ENCODE data around the gene NCLN.

The NCLN gene

GRCh38 chr19:3222709-3223108 is 37.0 kb downstream of the NCLN start:
- no peak for DNase-seq (ENCODE audit: low read depth)
- TF ChIP-seq CTCF (IDR thresholded peaks at IDR 0.05; ENCODE audit: insufficient read depth, low read depth, low read length, missing control alignments): no peak
- no peak overlapping the region for H3K4me3 ChIP-seq (ENCODE audit: low read depth, low read length)

- peak; percentile 59 for TF ChIP-seq CTCF (IDR thresholded peaks at IDR 0.05; ENCODE audit: insufficient read depth, low read depth, low read length, missing control alignments)
- no peak within 1 kb of the TSS for H3K4me3 ChIP-seq (ENCODE audit: low read depth, low read length)
- peak; percentile 27 for DNase-seq (ENCODE audit: low read depth)
These were observed 38.8 kb downstream of the NCLN start, which contains the start of gene CELF5 for GRCh38 chr19:3224346-3225168. Gene CELF5 (plus strand): TSS chr19:3224661. CDS start chr19:3224740, 79 bp downstream.

GRCh38 chr19:3225169-3225485 is 39.4 kb downstream of the NCLN start:
- DNase-seq (ENCODE audit: low read depth): no peak
- no peak overlapping the region for H3K4me3 ChIP-seq (ENCODE audit: low read depth, low read length)

GRCh38 chr19:3225677-3226093 is 40.0 kb downstream of the NCLN start:
- H3K4me3 ChIP-seq (ENCODE audit: low read depth, low read length): no peak overlapping the region
- no peak for TF ChIP-seq CTCF (IDR thresholded peaks at IDR 0.05; ENCODE audit: insufficient read depth, low read depth, low read length, missing control alignments)
- no peak for DNase-seq (ENCODE audit: low read depth)

More at GRCh38 chr19:3225169-3225485, 39.4 kb downstream of the NCLN start:
- TF ChIP-seq CTCF (IDR thresholded peaks at IDR 0.05; ENCODE audit: insufficient read depth, low read depth, low read length, missing control alignments): no peak

GRCh38 chr19:3227054-3227626 is 41.4 kb downstream of the NCLN start:
- DNase-seq (ENCODE audit: low read depth): no peak
- TF ChIP-seq CTCF (IDR thresholded peaks at IDR 0.05; ENCODE audit: insufficient read depth, low read depth, low read length, missing control alignments): no peak
- H3K4me3 ChIP-seq (ENCODE audit: low read depth, low read length): no peak overlapping the region

GRCh38 chr19:3229346-3229743 is 43.6 kb downstream of the NCLN start:
- TF ChIP-seq CTCF (IDR thresholded peaks at IDR 0.05; ENCODE audit: insufficient read depth, low read depth, low read length, missing control alignments): no peak
- H3K4me3 ChIP-seq (ENCODE audit: low read depth, low read length): no peak overlapping the region
- DNase-seq (ENCODE audit: low read depth): no peak
